ENCODE results near the gene MAPK13.
"Not testable (repeated sequence)": the region's sequence is repeated elsewhere in the genome, so short reads cannot be mapped to it uniquely, and the experiment has no call there.

Gene MAPK13

DNA sequence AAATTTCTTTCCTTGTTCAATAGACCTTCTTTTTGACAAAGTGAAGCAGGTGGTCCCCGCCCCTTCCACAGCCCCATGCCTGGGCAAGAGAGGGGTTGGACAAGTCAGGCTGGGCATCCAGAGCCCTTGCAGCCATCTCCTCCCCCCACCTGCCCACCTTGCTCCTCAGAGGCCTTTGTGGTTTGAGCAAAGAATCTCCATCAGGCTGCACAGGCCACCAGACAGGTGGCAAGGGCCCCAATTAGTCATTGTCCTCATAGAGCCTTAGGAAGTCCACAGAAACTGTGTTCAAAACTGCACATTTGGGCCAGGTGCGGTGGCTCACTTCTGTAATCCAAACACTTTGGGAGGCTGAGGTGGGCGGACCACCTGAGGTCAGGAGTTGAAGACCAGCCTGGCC, 1.5 kb upstream of the MAPK13 start:
- DNase-seq: no peak

DNA sequence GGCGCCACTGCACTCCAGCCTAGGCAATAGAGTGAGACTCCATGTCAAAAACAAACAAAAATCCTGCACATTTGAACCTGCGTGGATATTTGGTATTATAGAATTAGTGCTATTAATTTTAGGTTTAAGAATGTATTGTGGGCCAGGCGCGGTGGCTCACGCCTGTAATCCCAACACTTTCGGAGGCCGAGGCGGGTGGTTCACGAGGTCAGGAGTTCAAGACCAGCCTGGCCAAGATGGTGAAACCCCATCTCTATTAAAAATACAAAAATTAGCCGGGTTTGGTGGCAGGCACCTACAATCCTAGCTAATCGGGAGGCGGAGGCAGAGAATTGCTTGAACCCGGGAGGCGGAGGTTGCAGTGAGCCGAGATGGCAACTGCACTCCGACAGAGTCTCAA, 979 bp upstream of the MAPK13 start:
- not testable (repeated sequence) for DNase-seq

DNA sequence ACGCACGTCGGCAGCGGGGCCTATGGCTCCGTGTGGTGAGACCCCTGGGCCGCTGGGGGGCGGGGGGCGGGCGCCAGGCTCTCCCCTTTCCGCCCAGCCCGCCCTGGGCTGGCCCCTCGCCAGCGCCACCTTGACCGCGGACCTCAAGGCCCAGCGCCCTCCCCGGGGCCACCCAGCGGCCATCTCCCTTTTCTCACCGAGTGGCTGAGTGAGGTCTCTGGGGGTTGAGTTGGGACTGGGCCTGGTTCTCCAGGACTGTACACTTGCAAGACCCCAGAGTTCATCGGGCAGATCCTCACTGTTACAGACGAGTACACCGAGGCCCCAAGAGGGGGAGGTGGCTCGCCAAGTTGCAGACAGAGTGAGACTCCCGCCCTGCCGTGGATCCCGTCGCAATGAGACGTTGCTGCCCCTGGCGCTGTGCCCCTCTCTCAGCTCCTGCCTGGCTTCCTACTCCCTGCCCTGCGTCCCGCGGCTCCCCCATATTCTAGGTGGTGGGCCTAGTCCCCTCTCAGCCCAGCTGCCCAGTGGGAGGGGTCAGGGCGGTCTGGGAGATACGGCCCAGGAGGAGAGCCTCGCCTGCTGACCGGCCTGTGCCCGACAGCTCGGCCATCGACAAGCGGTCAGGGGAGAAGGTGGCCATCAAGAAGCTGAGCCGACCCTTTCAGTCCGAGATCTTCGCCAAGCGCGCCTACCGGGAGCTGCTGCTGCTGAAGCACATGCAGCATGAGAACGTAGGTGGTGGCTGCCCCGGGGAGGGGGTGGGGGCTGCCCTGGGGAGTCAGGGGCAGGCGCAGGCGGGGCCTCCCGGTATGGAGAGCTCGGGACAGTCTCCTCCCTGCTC, 576 bp downstream of the MAPK13 start:
- peak; percentile 63 to 79 for DNase-seq

DNA sequence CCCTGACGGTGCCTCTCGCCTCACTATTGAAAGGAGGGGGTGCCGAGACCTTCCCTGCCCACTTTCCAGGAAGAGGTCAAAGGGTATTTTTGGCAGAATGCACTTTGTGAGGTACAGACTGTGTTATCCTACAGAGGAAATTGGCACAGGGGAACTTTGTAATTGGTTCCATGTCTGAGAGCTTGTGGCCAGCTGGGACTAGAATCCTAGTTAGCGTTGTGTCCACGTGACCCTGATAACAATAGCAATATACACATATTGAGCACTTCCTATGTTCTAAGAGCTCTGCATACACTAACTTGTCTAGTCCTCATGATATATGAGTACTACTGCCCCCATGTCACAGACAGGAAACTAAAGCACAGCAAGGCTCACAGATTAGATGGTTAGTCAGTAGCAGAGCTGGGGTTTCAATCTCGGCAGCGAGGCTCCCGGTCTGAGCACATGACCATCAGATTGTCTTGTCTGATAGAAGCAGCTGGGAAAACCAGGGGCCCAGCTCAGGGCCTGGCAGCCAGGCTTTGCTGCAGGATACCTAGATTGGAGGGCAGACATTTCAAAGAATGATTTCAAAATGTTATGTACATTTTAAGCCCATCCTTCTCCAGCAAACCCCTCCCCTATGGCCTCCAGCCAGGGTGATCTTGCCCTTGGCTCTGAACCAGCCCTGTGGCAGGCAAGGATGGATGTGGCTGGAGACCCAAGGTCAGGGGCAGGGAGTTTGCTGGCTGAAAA, 1.4 kb downstream of the MAPK13 start:
- peak; percentile 44 to 45 for DNase-seq

DNA sequence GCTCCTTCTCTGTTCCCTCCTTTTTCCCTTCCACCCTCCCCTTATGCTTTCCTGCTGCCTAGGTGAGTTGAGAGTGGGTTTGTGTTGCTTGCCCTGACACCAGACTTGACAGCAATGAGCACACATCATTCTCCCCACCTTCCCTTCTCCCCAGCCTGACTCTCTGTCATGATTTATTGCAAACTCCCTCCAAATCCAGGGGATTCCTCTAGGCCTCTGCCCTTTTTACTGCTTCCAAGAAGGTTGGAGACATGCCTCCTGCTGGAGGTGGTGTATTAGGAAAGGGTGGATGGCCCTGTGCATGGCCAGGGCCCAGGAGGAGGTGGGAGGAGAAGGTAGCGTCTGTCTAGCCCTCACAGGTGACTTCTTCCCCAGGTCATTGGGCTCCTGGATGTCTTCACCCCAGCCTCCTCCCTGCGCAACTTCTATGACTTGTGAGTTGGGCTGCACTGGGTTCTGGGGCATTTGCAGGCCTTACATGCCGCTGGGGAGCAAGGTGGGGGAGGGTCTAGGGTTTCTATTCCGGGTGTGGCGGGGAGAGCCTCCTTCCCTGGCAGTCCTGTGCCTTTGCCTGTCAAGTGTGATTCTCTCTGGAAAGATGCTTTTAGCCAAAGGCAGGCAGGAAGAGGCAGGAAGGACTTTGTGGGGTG, 2.1 kb downstream of the MAPK13 start:
- DNase-seq: no peak

DNA sequence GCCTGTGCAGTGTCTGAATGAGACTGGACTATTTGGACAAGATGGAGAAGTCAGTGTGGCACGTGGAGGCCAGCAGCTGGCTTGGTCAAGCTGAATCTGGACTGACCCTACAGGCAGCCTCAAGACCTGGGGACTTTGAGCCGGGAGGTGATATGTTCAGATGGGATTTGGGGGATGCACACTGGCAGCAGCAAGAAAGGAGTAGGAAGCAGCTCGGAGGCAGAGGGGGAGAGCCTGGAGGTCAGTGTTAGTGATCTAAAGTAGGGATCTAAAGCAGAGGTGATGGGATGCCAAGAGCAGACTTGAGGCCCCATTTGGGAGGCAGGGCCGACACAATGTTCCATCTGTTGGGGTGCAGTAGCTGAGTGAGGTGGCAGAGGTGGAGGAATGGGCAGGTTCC, 2.8 kb downstream of the MAPK13 start:
- DNase-seq: no peak

DNA sequence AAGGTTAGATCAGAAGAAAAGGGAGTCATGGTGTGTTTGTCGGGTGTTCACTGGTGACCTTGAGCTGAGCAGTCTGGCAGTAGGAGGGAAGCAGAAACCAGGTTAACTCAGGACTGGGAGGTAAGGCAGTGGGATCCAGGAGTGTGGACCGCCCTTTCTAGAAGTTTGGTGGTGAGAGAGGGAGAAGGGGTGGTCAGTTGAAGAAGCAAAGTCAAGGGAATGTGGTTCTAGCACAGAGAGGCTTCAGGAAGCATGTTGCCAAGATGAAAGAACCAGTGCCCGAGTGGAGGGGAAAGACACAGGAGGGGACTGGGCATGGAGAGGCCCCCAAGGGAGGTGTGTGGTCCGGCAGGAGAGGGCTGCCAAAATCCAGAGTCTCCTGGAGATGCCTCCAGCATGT, 3.6 kb downstream of the MAPK13 start:
- no peak for DNase-seq

DNA sequence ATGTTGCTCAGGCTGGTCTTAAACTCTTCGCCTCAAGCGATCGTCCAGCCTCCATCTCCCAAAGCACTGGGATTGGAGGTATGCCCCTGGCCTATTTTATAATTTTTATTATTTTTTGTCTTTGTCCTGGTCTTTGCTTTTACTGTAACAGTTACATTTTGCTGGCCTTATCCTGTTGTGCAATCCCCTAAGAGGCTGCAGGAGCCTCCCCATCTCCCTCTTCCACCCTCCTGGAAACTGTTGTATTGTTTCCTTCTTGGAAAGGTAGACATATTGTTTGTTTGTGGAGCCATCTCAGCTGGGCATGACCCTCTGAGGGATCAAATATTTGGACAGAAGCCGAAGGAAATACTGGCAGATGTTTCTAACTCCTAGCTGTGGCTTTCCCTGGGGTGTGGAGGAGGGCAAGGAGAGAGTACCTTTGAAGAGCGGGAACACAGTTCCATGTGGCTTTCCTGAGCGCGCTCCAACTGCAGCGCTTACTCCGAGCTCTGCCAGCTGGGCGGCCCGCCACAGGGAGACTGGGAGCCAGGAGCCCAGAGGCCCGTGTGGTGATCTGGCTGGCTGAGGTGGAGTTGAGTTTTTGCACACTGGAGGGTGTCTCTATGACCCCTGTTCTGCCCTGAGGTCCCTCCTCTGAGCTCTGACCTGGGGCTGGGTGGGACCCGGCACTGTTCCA, 4.9 kb downstream of the MAPK13 start:
- DNase-seq: no peak

DNA sequence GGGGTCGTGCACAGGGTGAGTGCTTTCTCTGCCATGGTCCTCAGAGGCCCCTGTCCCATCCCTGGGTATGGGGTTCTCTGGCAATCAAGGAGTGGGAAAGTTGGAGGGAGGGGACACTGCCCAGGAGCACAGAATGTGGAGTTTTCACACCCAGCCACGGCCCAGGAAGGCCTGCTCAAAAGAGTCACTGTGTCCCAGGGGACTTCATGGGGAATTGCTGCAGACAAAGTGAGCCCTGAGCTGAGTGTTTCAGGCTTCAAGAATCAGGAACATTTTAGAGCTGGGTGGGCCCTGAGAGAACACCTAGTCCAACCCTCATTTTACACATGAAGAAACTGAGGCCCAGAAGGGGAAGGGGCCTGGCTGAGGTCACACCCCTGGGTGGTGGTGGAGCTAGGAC, 5.7 kb downstream of the MAPK13 start:
- no peak for DNase-seq

DNA sequence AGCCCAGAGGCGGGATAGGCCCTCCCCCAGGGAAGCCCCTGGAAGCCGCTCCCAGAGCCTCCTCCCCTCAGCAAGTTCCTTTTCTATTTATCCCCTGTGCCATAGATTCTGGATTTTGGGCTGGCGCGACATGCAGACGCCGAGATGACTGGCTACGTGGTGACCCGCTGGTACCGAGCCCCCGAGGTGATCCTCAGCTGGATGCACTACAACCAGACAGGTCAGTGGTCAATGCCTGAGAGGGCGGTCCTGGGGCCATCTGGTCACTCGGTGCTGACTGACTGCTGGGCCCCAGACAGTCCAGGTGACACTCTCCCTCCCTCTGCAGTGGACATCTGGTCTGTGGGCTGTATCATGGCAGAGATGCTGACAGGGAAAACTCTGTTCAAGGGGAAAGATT, 6.2 kb downstream of the MAPK13 start:
- no peak for DNase-seq

DNA sequence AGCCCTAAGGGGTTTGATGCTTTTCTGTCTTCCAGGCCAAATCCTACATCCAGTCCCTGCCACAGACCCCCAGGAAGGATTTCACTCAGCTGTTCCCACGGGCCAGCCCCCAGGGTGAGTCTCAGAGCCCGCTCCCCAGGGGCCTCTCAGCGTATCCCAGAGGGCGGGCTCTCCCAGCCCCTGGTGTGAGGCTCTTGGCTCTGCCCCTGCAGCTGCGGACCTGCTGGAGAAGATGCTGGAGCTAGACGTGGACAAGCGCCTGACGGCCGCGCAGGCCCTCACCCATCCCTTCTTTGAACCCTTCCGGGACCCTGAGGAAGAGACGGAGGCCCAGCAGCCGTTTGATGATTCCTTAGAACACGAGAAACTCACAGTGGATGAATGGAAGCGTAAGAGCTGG, 8.4 kb downstream of the MAPK13 start:
- no peak for DNase-seq

DNA sequence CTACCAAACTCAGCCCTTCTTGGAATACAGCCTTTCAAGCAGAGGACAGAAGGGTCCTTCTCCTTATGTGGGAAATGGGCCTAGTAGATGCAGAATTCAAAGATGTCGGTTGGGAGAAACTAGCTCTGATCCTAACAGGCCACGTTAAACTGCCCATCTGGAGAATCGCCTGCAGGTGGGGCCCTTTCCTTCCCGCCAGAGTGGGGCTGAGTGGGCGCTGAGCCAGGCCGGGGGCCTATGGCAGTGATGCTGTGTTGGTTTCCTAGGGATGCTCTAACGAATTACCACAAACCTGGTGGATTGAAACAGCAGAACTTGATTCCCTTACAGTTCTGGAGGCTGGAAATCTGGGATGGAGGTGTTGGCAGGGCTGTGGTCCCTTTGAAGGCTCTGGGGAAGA, 9.1 kb downstream of the MAPK13 start:
- DNase-seq: no peak

DNA sequence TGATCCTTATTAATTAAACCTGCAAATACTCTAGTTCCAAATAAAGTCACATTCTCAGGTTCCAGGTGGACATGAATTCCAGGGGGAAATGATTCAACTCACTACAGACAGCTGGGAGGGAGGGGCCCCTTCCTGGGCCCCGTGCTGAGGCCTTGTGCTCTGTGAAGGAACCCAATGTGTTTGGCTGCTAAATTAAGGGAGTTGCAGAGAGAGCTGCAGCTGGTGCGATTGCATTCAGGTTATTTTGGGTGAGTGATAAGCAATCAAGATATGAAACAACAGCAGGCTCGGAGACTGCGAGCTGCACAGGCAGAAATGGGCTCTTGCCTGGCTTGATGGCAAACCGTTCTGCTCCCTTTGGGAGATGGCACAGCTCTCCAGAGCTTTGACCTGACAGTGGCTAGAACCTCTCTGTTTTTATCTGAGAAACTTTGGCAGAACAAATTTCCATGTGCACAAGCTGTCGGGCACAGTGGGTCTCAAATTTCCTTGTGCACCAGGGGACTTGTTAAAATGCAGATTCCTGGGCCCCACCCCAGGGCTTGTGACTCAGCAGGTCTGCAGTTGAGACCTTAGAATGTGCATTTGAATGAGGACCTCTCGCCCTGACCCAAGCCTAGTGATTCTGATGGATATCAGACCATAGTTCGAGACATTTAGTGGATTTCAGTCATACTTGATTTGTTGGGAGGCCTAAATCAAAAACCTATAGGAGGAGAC, 9.8 kb downstream of the MAPK13 start:
- no peak for DNase-seq

DNA sequence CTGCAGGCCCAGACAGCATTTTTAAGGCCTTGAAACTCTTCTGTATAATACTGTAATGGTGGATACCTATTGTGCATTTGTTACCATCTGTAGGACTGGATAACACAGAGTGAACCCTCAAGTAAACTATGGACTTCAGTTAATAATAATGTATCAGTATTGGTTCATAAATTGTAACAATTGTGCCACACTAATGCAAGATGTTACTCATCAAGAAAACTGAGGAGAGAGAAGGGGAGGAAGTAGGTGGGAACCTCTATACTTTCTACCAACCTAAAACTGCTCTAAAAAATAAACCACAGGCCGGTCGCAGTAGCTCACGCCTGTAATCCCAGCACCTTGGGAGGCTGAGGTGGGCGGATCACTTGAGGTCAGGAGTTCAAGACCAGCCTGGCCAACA, 10.8 kb downstream of the MAPK13 start:
- no peak for DNase-seq

DNA sequence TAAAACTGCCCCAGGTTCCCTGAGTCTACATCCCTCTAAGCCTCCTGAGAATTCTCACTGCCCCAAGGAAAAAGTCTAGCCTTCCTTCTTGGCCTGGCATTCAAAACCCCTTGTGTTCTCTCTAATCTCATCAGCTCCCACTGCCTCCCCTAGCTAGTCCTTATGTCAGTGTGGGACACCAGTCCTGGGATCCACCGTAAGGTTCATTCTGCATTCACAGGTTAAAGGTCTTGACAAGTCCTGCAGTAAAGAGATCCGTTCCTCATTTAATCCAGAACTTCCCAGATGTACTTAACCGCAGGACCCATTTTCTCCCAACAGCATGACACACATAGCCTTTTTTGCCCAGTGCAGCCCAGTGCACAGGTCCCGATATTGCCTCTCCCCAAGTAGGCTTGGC, 11.6 kb downstream of the MAPK13 start:
- no peak for DNase-seq

DNA sequence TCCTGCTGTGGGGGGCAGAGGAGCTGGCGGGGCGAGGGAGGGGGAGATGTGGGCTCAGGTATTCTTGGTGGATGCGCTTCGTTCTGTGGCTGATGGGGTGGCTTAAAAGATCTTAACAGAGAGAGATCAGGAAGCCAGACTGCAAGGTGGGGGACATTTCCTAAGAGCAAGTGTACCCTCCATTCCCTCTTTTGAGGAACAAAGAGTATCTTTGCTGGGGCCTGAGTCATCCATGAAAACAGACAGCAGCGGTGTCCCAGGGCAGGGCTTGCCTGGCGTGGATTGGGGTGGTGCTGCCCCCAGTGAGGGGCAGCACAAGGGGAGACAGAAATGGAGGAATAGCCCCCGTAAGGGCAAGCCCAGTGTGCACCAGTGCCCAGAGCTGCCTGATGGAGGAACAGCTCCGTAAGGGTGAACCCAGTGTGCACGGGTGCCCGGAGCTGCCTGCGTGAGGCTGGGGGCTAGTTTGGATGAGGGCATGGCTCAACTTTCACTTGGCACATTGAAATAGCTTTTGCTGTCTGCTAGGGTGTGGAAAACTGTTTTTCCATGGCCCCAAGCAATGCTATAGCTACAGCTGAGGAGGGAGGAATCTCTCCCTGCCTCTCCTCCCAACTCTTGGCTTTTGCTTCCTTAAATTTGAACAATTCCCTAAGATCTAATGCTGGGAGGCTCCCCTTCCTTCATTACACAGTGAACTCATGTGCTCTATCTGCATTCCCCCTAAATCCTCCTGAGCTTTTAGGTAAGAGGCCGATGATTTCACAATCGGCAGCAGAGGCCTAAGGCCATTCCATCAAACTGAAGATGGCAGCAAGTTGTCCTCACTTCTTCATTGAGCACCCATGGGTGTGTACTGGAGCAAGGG, 12.9 kb downstream of the MAPK13 start:
- no peak for DNase-seq

DNA sequence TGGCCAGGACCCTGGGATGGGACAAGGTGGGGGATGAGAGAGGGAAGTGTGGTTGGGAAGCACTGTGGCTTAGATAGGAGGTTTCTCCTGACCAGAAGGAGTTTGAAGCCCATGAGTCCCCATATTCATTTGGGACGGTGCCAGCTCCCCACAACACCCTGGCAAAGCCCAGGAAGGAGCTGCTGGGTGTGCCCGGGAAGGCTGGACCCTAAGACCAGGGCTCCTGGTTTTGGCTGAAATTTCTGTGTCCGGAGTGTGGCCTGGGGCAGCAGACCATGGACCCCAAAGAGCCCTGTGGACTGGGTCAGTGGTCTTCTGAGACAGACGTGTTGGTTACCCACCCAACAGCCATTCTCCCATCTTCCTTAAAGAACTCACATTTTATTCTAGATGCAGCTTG, 15.2 kb downstream of the MAPK13 start:
- DNase-seq: no peak

DNA sequence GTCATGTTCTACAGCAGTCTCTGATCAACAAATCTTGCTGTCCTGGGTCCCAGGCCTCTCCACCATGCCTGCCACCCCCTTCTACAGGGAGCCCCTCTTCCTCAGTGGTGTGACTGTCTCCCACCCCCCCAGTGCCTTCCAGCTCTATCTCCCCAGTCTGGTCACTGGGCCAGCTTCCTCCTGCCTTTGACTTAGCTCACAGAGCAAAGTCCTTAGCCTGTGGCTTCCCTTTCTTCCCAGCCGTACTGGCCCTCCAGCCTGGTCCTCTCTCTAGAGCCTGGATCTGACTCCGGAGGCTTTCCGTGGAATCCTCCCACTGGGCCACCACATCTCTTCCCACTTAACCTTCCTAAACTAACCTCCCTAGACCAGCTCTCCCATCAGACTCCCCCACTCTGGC, 17.0 kb downstream of the MAPK13 start:
- DNase-seq: no peak

DNA sequence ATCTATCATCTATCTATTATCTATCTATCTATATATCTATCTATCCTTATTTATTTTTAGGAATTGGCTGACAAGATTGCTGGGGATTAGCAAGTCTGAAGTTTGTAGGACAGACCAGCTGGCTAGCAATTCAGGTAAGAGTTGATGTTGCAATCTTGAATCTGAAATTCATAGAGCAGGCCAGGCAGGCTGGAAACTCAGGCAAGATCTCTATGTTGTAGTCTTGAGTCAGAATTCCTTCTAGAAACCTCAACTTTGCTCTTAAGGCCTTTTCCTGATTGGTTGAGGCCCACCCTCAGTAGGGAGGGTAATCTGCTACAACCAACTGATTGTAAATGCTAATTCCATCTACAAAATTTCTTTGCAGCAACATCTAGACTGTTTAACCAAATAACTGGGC, 19.2 kb downstream of the MAPK13 start:
- DNase-seq: no peak

DNA sequence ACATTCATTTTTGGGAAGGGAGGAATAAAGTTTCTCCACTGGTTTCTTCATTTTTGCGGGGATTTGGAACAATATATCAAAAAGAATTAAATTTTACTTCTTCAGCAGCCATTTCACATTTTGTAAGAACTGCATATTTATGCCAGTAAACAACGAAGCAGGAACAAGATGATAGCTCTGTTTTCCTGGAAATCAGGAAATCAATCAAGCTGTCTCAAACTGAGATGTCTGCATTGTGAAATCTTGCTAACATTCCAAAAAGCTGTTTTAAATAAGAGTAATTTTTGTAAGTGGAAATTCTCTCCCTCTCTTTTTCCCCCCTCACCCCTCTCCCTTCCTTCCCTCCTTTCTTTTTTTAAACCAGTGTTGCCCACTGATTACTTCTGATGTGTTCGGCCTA, 20.0 kb downstream of the MAPK13 start:
- no peak for DNase-seq

DNA sequence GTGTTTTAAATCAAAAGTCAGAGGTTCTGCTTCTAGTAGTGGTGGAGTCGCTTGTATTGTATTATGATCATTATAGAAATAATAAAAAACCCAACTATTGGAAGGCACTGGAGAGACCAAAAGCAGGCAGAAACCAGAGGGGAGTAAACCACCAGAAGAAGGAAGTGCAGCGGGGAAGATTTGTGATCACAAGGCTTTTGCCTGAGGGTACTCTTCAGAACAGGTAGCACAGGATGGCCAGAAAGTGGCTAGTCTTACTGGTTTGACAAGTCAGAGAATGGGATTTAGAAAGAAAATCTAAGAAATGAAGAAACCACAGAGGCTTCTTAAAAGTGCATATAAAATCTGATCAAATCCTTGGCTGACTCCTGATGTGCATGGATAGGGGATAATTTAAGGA, 24.0 kb downstream of the MAPK13 start:
- DNase-seq: no peak

DNA sequence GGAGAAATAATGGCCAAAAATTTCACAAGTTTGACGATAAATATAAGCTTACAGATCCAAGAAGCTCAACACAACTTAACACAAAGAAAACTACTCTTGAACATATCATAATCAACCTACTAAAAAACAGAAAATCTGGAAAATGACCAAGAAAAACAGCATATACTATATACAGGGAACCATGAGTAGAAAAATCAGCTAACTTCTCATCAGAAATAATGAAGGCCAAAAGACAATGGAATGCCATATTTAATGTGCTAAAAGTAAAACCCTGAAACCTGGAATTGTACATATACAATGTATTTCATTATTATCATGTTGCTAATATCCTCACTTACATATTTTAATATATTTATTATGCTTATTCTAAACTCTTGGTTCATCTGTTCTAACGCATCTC, 25.3 kb downstream of the MAPK13 start:
- no peak for DNase-seq
